Ovary (tissue), 9 donors: ENCODE data around the gene SLC12A9. TPM values are rescaled to one million over a fixed set of nuclear protein-coding genes. Genes with fewer than 3 reads are reported as not detected.

Experiments
- DNase-seq, 5 donors: peaks; one replicate each; pipeline ENCODE4 v3.0.0-alpha.2; 2019 to 2020
- H3K27ac ChIP-seq, 2 donors: fragments of 200-600 bp; one replicate each; pipeline versions ENCODE4 v1.5.1 to v1.8.0; 2019 to 2022
- H3K27me3 ChIP-seq: fragments of 200-600 bp; one replicate; pipeline ENCODE4 v1.8.0; 2022
- H3K36me3 ChIP-seq: fragments of 200-600 bp; sonication (generic); one replicate; pipeline ENCODE4 v1.5.1; 2019
- H3K4me1 ChIP-seq: one replicate; pipeline ENCODE4 v1.8.1; 2013; ENCODE audit warnings: mild to moderate bottlenecking, moderate library complexity; ENCODE audit not compliant: insufficient read depth
- H3K4me3 ChIP-seq: fragments of 200-600 bp; sonication (generic); one replicate; pipeline ENCODE4 v1.5.1; 2017
- H3K9me3 ChIP-seq, 2 donors: fragments of 200-600 bp in 1 of 2; sonication (generic) in 1 of 2; one replicate each; pipeline versions ENCODE4 v1.5.1 to v1.8.1; 2013 to 2019; ENCODE audit warnings: mild to moderate bottlenecking in 1 of 2, moderate library complexity in 1 of 2
- CTCF ChIP-seq, 3 donors: fragments of 450-650 bp in 2 of 3; fragments of 200-600 bp in 1 of 3; IDR thresholded peaks; one replicate each; pipeline versions ENCODE4 v1.5.1 to v1.8.0; 2016 to 2022; ENCODE audit warnings: antibody characterized with exemption in 3 of 3, mild to moderate bottlenecking in 1 of 3
- EP300 ChIP-seq: sonication (generic); formaldehyde crosslinking; IDR thresholded peaks from one replicate; pipeline ENCODE4 v1.6.1; 2017; ENCODE audit warnings: antibody characterized with exemption
- POLR2A ChIP-seq: fragments of 450-650 bp; IDR thresholded peaks from one replicate; pipeline ENCODE4 v1.6.1; 2017; ENCODE audit warnings: antibody characterized with exemption, mild to moderate bottlenecking, moderate library complexity
- WGBS, 3 donors: extraction: QIAGEN DNeasy Blood & Tissue Kit in 1 of 3; methylation state at CpG; one replicate each; pipeline versions ENCODE4 v1.1.5 to v1.1.7; 2013 to 2017; 5-methylcytosine and 5-hydroxymethylcytosine counted together
- intact Hi-C, 4 donors: fragments of 100-400 bp; cut with DNase I; formaldehyde crosslinking; loops; one replicate each; pipeline versions ENCODE4 v1.11.0 to v1.15.1; 2022 to 2023
- polyA plus RNA-seq, 2 donors: library from polyadenylated mRNA; stranded (reverse); fragments of 200-250 nt in 1 of 2; fragments of 350-450 nt in 1 of 2; fragmentation: Illumina TruSeq in 1 of 2; extraction: RNeasy Lipid Tissue Mini Kit (QIAGEN cat#74804) in 1 of 2; gene quantifications; one replicate each; pipeline ENCODE4 v1.2.3, GENCODE V29; 2013 to 2014
- total RNA-seq, 7 donors: library from RNA; depleted of rRNA in 2 of 7; stranded (reverse); fragments of >200 nt in 2 of 7; fragmentation: NEBNext Ultra II Directional in 3 of 7; extraction: Animal tissue kit (Norgen Biotek cat#: 25700) in 3 of 7; gene quantifications; one replicate each; pipeline versions ENCODE4 v1.1.0 to v1.2.4, GENCODE V29; 2016 to 2023
- donor health status: DM: no; HTN: no; CAD: no; lungs with moderate emphysema.
- donor health status: DM: no; HTN: no; CAD: no.
- donor health status: Bipolar disorder and iron deficiency.
- donor health status: DM: yes; HTN: yes; CAD: no.
- donor health status: DM: no; HTN: no; CAD: no.
- donor health status: DM: yes; HTN: yes; CAD: no.

Gene SLC12A9
- total and polyA plus RNA-seq, 9 donors = 4.7 to 31.8 (median 25.2) TPM

- WGBS, 3 donors = 73 to 81% (median 73%) methylated on average over 25 of the region's 25 CpGs
- Histone ChIP-seq H3K4me3 (no peak overlapping the region), H3K27ac (no peak overlapping the region), H3K9me3 (no peaks in the 10 kb centered on the region), H3K4me1 (peaks cover 4% of the 10 kb centered on the region), H3K36me3 (no peaks in the 10 kb centered on the region), H3K27me3 (no peaks in the 10 kb centered on the region)
- no peak for TF ChIP-seq EP300
- no peak for TF ChIP-seq POLR2A
- TF ChIP-seq CTCF (IDR thresholded peaks at IDR 0.05) = no peak
- DNase-seq = no peak
- intact Hi-C loops = no loop called here
These were observed 34.5 kb downstream of the SLC12A9 start for GRCh38 chr7:100886936-100887515.

GRCh38 chr7:100887516-100888290 is 35.2 kb downstream of the SLC12A9 start:
- DNase-seq = peak in 3 of 5 donors; percentile 22 to 46 (median 25)
- WGBS, 3 donors = 47 to 60% (median 52%) methylated on average over 21 of the region's 21 CpGs
- intact Hi-C loops = no loop called here
- Histone ChIP-seq H3K4me1 (peaks cover 4% of the 10 kb centered on the region), H3K4me3 (no peak overlapping the region), H3K36me3 (no peaks in the 10 kb centered on the region), H3K27me3 (no peaks in the 10 kb centered on the region), H3K9me3 (no peaks in the 10 kb centered on the region), H3K27ac (no peak overlapping the region)
- no peak for TF ChIP-seq POLR2A
- TF ChIP-seq CTCF (IDR thresholded peaks at IDR 0.05) = no peak
- no peak for TF ChIP-seq EP300

- peak overlapping the region; percentile 64 for H3K4me3 ChIP-seq
- no peaks in the 10 kb centered on the region for H3K9me3 ChIP-seq
- TF ChIP-seq POLR2A = no peak
- TF ChIP-seq EP300 = no peak
- no peak for TF ChIP-seq CTCF (IDR thresholded peaks at IDR 0.05)
- H3K4me1 ChIP-seq = peaks cover 4% of the 10 kb centered on the region
- H3K27ac ChIP-seq = no peak overlapping the region
- DNase-seq = no peak
- H3K27me3 ChIP-seq = no peaks in the 10 kb centered on the region
- intact Hi-C loops = no loop called here
- H3K36me3 ChIP-seq = no peaks in the 10 kb centered on the region
- 59% methylated on average over 18 of the region's 18 CpGs for WGBS, 3 donors
These were observed 35.9 kb downstream of the SLC12A9 start for GRCh38 chr7:100888291-100888987.

DNA sequence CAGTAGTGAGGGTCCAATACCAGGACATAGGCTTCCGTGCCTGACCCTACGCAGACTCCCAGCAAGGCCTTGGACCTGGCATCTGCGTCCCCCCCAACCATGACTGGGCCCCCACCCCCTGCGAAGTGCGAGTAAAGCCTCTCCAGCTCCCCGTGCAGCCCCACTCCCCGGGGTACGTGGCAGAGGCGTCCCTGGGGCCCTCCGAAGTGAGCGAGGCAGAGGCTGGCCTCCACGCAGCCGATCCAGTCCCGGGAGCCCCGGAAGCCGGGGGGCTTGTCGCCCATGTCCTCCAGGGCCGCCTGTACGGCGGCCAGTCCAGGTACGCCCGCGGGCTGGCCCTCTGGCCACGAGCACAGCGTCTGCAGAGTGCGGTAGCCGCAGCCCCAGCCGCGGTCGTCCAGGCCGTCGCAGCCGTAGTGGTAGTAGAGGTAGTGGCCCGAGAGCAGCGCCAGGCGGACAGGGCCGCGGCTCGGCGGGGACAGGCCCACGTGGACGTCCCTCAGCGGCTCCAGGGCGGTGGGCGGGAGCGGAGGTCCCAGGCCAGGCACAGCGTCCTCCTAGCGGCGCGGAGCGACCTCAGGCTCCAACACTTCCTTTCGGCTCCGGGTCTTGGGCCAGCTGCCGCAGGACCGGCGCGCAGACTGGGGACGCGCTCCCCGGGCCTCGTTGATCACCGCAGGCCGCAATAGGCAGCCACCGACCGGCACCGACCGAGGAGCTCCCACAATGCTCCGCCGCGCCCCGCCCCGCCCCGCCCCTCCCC is 36.7 kb downstream of the SLC12A9 start, which contains the start of gene UFSP1:
UFSP1 (minus strand) TSS at position 728 of the 763 bp plus-strand sequence; CDS start at position 284, 444 bp downstream.
- Histone ChIP-seq H3K27ac (peak within 1 kb of the TSS; percentile 38 to 67), H3K9me3 (no peaks in the 10 kb centered on the region), H3K4me3 (peak within 1 kb of the TSS; percentile 64), H3K27me3 (no peaks in the 10 kb centered on the region), H3K4me1 (peaks cover 4% of the 10 kb centered on the region), H3K36me3 (no peaks in the 10 kb centered on the region)
- intact Hi-C loops = no loop called here
- 1 to 2% (median 1%) methylated on average over 60 to 73 of the region's 73 CpGs for WGBS, 3 donors
- TF ChIP-seq CTCF (IDR thresholded peaks at IDR 0.05) = peak in 1 of 3 donors; percentile 14
- no peak for TF ChIP-seq POLR2A
- peak in 1 of 5 donors; percentile 56 for DNase-seq
